ENCODE data around the gene RSPH3. TPM values are rescaled to one million over a fixed set of nuclear protein-coding genes. Genes with fewer than 3 reads are reported as not detected.

The RSPH3 gene
- total RNA-seq, 2 experiments from 2014 or later, result 4.2 TPM

GRCh38 chr6:159043947-159044346 lies 43.9 kb upstream of the RSPH3 start:
- CTCF ChIA-PET, result interaction anchor here (0.6 to 15.5 kb wide), 21 partner anchors 10 to 807 kb away, joined by 3 to 289 read pairs (median 6); partner anchors contain the start of gene RSPH3

GRCh38 chr6:159043251-159043650 lies 43.2 kb upstream of the RSPH3 start:
- Mint-ChIP-seq H3K4me3 (peak overlapping the region; percentile 100), H3K27ac (peak overlapping the region; percentile 100), H3K9me3 (no peaks in the 10 kb centered on the region), H3K36me3 (ENCODE audit: low read depth) (peaks cover 67% of the 10 kb centered on the region), H3K27me3 (no peaks in the 10 kb centered on the region), H3K4me1 (ENCODE audit: low read depth) (peaks cover 54% of the 10 kb centered on the region)
- DNase-seq (peak; percentile 56), ATAC-seq (no peak)
- POLR2A ChIA-PET, result interaction anchor here (0.7 to 15.6 kb wide), 12 partner anchors 7 to 399 kb away, joined by 3 to 766 read pairs (median 14); partner anchors contain the start of genes DYNLT1, RSPH3 and SYTL3
- no peak for TF ChIP-seq CTCF (IDR thresholded peaks at IDR 0.05)
- CTCF ChIA-PET, result interaction anchor here (0.6 to 15.5 kb wide), 24 partner anchors 9 to 808 kb away, joined by 3 to 289 read pairs (median 6); partner anchors contain the start of gene RSPH3
- intact Hi-C loops (cut with micrococcal nuclease), result loop anchor here (2.0 kb wide), 1 partner anchor 62 kb away; no protein-coding TSS in a partner anchor

More at GRCh38 chr6:159043947-159044346, 43.9 kb upstream of the RSPH3 start:
- Mint-ChIP-seq H3K4me1 (ENCODE audit: low read depth) (peaks cover 57% of the 10 kb centered on the region), H3K4me3 (peak overlapping the region; percentile 100), H3K36me3 (ENCODE audit: low read depth) (peaks cover 60% of the 10 kb centered on the region), H3K27me3 (no peaks in the 10 kb centered on the region), H3K9me3 (no peaks in the 10 kb centered on the region), H3K27ac (peak overlapping the region; percentile 100)
- DNase-seq (peak; percentile 50), ATAC-seq (no peak)
- POLR2A ChIA-PET, result interaction anchor here (0.6 to 15.6 kb wide), 15 partner anchors 8 to 400 kb away, joined by 3 to 766 read pairs (median 12); partner anchors contain the start of genes DYNLT1, RSPH3 and SYTL3
- intact Hi-C loops (cut with micrococcal nuclease), result loop anchor here (2.0 kb wide), 2 partner anchors 15 to 61 kb away; no protein-coding TSS in a partner anchor
- no peak for TF ChIP-seq CTCF (IDR thresholded peaks at IDR 0.05)

GRCh38 chr6:159042826-159043181 lies 42.8 kb upstream of the RSPH3 start:
- Mint-ChIP-seq H3K4me1 (ENCODE audit: low read depth) (peaks cover 53% of the 10 kb centered on the region), H3K27ac (peak overlapping the region; percentile 100), H3K36me3 (ENCODE audit: low read depth) (peaks cover 71% of the 10 kb centered on the region), H3K4me3 (peak overlapping the region; percentile 100), H3K9me3 (no peaks in the 10 kb centered on the region), H3K27me3 (no peaks in the 10 kb centered on the region)
- DNase-seq (no peak), ATAC-seq (no peak)
- peak; percentile 72 for TF ChIP-seq CTCF (IDR thresholded peaks at IDR 0.05)
- POLR2A ChIA-PET, result interaction anchor here (1.0 to 15.6 kb wide), 7 partner anchors 7 to 56 kb away, joined by 4 to 766 read pairs (median 196); partner anchors contain the start of gene RSPH3
- CTCF ChIA-PET, result interaction anchor here (1.0 to 15.5 kb wide), 17 partner anchors 10 to 92 kb away, joined by 3 to 289 read pairs (median 5); no protein-coding TSS in a partner anchor
- intact Hi-C loops (cut with micrococcal nuclease), result loop anchor here (2.0 kb wide), 1 partner anchor 62 kb away; no protein-coding TSS in a partner anchor

GRCh38 chr6:159042003-159042825 lies 42.2 kb upstream of the RSPH3 start:
- peak; percentile 82 for DNase-seq
- peak; percentile 21 for ATAC-seq
- H3K27me3 Mint-ChIP-seq, result no peaks in the 10 kb centered on the region
- intact Hi-C loops (cut with micrococcal nuclease), result loop anchor here (2.0 kb wide), 1 partner anchor 63 kb away; no protein-coding TSS in a partner anchor
- TF ChIP-seq CTCF (IDR thresholded peaks at IDR 0.05), result peak; percentile 96
- H3K4me3 Mint-ChIP-seq, result peak overlapping the region; percentile 100
- H3K36me3 Mint-ChIP-seq (ENCODE audit: low read depth), result peaks cover 77% of the 10 kb centered on the region
- CTCF ChIA-PET, result interaction anchor here (0.9 to 15.5 kb wide), 21 partner anchors 11 to 92 kb away, joined by 3 to 289 read pairs (median 5); no protein-coding TSS in a partner anchor
- H3K4me1 Mint-ChIP-seq (ENCODE audit: low read depth), result peaks cover 53% of the 10 kb centered on the region
- POLR2A ChIA-PET, result interaction anchor here (1.0 to 15.6 kb wide), 6 partner anchors 9 to 56 kb away, joined by 4 to 766 read pairs (median 202); partner anchors contain the start of gene RSPH3
- H3K9me3 Mint-ChIP-seq, result no peaks in the 10 kb centered on the region
- H3K27ac Mint-ChIP-seq, result peak overlapping the region; percentile 100

Measured in activated CD8-positive, alpha-beta T cell treated with anti-CD3 and anti-CD28 coated beads for 36 hours (primary cell).